Measurements from ENCODE around the gene MASP2.
"Not testable (repeated sequence)": the region's sequence is repeated elsewhere in the genome, so short reads cannot be mapped to it uniquely, and the experiment has no call there.

The MASP2 gene

GRCh38 chr1:11023201-11023600 is 23.8 kb downstream of the MASP2 start:
- DNase-seq (ENCODE audit: extremely low read depth, insufficient read length), result no peak
- H3K36me3 ChIP-seq (ENCODE audit: control insufficient read depth, insufficient read depth, low read length), result peaks cover 30% of the 10 kb centered on the region
- H3K27me3 ChIP-seq (replicated peaks; ENCODE audit: control insufficient read depth, insufficient read depth, low read length), result no peaks in the 10 kb centered on the region
- H3K4me3 ChIP-seq (replicated peaks; ENCODE audit: low read depth, low read length), result no peak overlapping the region
- no peak for TF ChIP-seq CTCF (IDR thresholded peaks at IDR 0.05; ENCODE audit: insufficient read depth, low read length, poor library complexity, severe bottlenecking)

- no peak for DNase-seq (ENCODE audit: extremely low read depth, insufficient read length)
- Histone ChIP-seq H3K27me3 (replicated peaks; ENCODE audit: control insufficient read depth, insufficient read depth, low read length) (no peaks in the 10 kb centered on the region), H3K4me3 (replicated peaks; ENCODE audit: low read depth, low read length) (no peak overlapping the region), H3K36me3 (ENCODE audit: control insufficient read depth, insufficient read depth, low read length) (peaks cover 24% of the 10 kb centered on the region)
- no peak for TF ChIP-seq CTCF (IDR thresholded peaks at IDR 0.05; ENCODE audit: insufficient read depth, low read length, poor library complexity, severe bottlenecking)
Measured at GRCh38 chr1:11019971-11020370, 27.1 kb downstream of the MASP2 start.

- not testable (repeated sequence) for DNase-seq (ENCODE audit: extremely low read depth, insufficient read length); H3K27me3 ChIP-seq (replicated peaks; ENCODE audit: control insufficient read depth, insufficient read depth, low read length); H3K4me3 ChIP-seq (replicated peaks; ENCODE audit: low read depth, low read length)
- H3K36me3 ChIP-seq (ENCODE audit: control insufficient read depth, insufficient read depth, low read length), result peaks cover 27% of the 10 kb centered on the region
Measured at GRCh38 chr1:11019358-11019757, 27.7 kb downstream of the MASP2 start.

- peaks cover 9% of the 10 kb centered on the region for H3K36me3 ChIP-seq (ENCODE audit: control insufficient read depth, insufficient read depth, low read length)
- H3K27me3 ChIP-seq (replicated peaks; ENCODE audit: control insufficient read depth, insufficient read depth, low read length), result no peaks in the 10 kb centered on the region
- peak overlapping the region; percentile 96 for H3K4me3 ChIP-seq (replicated peaks; ENCODE audit: low read depth, low read length)
- no peak for TF ChIP-seq CTCF (IDR thresholded peaks at IDR 0.05; ENCODE audit: insufficient read depth, low read length, poor library complexity, severe bottlenecking)
- DNase-seq (ENCODE audit: extremely low read depth, insufficient read length), result no peak
Measured at GRCh38 chr1:11013160-11013531, 33.9 kb downstream of the MASP2 start.

GRCh38 chr1:11012260-11013159 is 34.5 kb downstream of the MASP2 start, which contains the start of gene TARDBP:
Gene TARDBP, plus strand, starts transcription at chr1:11012654. Its CDS starts 1,074 bp downstream, at chr1:11013728.
- Histone ChIP-seq H3K27me3 (replicated peaks; ENCODE audit: control insufficient read depth, insufficient read depth, low read length) (no peaks in the 10 kb centered on the region), H3K36me3 (ENCODE audit: control insufficient read depth, insufficient read depth, low read length) (peaks cover 9% of the 10 kb centered on the region), H3K4me3 (replicated peaks; ENCODE audit: low read depth, low read length) (peak within 1 kb of the TSS; percentile 96)
- peak; percentile 94 for DNase-seq (ENCODE audit: extremely low read depth, insufficient read length)
- no peak for TF ChIP-seq CTCF (IDR thresholded peaks at IDR 0.05; ENCODE audit: insufficient read depth, low read length, poor library complexity, severe bottlenecking)

- TF ChIP-seq CTCF (IDR thresholded peaks at IDR 0.05; ENCODE audit: insufficient read depth, low read length, poor library complexity, severe bottlenecking), result no peak
- Histone ChIP-seq H3K36me3 (ENCODE audit: control insufficient read depth, insufficient read depth, low read length) (no peaks in the 10 kb centered on the region), H3K4me3 (replicated peaks; ENCODE audit: low read depth, low read length) (no peak overlapping the region), H3K27me3 (replicated peaks; ENCODE audit: control insufficient read depth, insufficient read depth, low read length) (no peaks in the 10 kb centered on the region)
- DNase-seq (ENCODE audit: extremely low read depth, insufficient read length), result no peak
Measured at GRCh38 chr1:11000526-11000925, 46.5 kb downstream of the MASP2 start.

All from GM06990 (cell line).